Glutamatergic neuron (in vitro differentiated cells): ENCODE data around the gene ACADVL. TPM values are rescaled to one million over a fixed set of nuclear protein-coding genes. Genes with fewer than 3 reads are reported as not detected.

Experiments used
- DNase-seq: peaks from one replicate; pipeline ENCODE4 v3.0.0; 2022
- H3K27ac Mint-ChIP-seq: one replicate; pipeline ENCODE4 v1.8.0; 2020; ENCODE audit warnings: mild to moderate bottlenecking, mixed read lengths, inconsistent platforms; ENCODE audit not compliant: unreplicated experiment
- H3K27me3 Mint-ChIP-seq: one replicate; pipeline ENCODE4 v1.8.0; 2020; ENCODE audit warnings: mild to moderate bottlenecking, moderate library complexity, mixed read lengths, inconsistent platforms; ENCODE audit not compliant: unreplicated experiment
- H3K36me3 Mint-ChIP-seq: one replicate; pipeline ENCODE4 v1.8.0; 2020; ENCODE audit warnings: mild to moderate bottlenecking, mixed read lengths, inconsistent platforms; ENCODE audit not compliant: unreplicated experiment
- H3K4me1 Mint-ChIP-seq: one replicate; pipeline ENCODE4 v1.8.0; 2020; ENCODE audit warnings: mild to moderate bottlenecking, low read depth, mixed read lengths, inconsistent platforms; ENCODE audit not compliant: unreplicated experiment
- H3K4me3 Mint-ChIP-seq: one replicate; pipeline ENCODE4 v1.8.0; 2020; ENCODE audit warnings: mild to moderate bottlenecking, mixed read lengths, inconsistent platforms; ENCODE audit not compliant: unreplicated experiment
- H3K9me3 Mint-ChIP-seq: one replicate; pipeline ENCODE4 v1.8.0; 2020; ENCODE audit warnings: mild to moderate bottlenecking, moderate library complexity, mixed read lengths, inconsistent platforms; ENCODE audit not compliant: unreplicated experiment
- CTCF ChIP-seq: fragments of 200-600 bp; sonication (generic); IDR thresholded peaks from one replicate; pipeline ENCODE4 v1.5.0; 2021; ENCODE audit not compliant: partially characterized antibody, unreplicated experiment
- total RNA-seq: library from RNA; stranded (reverse); fragmentation: NEBNext Ultra II Directional; extraction: Animal tissue kit (Norgen Biotek cat#: 25700); gene quantifications from one replicate; pipeline ENCODE4 v1.2.1, GENCODE V29; 2021; ENCODE audit not compliant: unreplicated experiment

Gene ACADVL
- total RNA-seq, 1 donor from 2014 or later, result 375 TPM

DNA sequence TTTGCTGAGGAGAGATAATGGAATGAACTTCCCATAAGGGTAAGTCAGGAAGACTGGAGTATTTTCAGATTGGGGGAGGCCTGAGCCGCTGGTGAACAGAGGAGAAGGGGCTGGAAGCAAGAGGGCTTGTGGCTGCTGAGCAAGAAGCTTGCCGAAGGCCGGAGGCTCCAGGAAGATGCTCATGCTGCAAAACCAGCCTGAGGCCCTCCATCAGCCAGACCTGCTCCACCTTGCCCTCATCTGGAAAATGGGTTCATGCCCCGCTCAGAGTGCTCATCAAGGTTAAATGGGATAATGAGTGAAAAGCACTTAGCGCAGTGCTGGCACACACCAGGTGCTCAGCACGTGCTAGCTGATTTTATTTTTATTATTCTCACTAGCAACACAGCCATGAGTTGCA is 35.1 kb upstream of the ACADVL start:
- Mint-ChIP-seq H3K36me3 (no peaks in the 10 kb centered on the region), H3K9me3 (peaks cover 2% of the 10 kb centered on the region), H3K27me3 (peaks cover 3% of the 10 kb centered on the region), H3K4me3 (no peak overlapping the region), H3K27ac (no peak overlapping the region), H3K4me1 (peaks cover 8% of the 10 kb centered on the region)
- TF ChIP-seq CTCF, result no peak
- no peak for DNase-seq

DNA sequence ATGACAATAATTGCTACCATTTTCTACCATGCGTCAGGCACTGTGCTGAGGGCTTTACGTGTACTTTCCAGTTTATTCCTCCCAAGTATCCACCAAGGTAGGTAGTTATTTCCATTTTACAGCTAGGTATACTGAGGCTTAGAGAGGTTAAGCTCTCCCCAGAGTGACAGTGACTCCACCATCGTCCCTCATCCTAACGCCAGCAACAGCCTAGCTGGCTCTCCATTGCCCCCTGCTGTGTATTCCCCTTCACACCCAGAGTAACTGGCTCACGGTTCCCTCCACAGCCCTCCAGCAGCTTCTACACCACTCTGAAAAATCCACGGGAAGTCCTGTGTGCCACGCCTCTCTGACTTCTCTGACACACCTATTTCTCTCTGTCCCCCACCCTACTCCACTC is 33.5 kb upstream of the ACADVL start:
- H3K36me3 Mint-ChIP-seq, result no peaks in the 10 kb centered on the region
- H3K4me1 Mint-ChIP-seq, result peaks cover 9% of the 10 kb centered on the region
- no peak overlapping the region for H3K4me3 Mint-ChIP-seq
- DNase-seq, result no peak
- no peak overlapping the region for H3K27ac Mint-ChIP-seq
- H3K9me3 Mint-ChIP-seq, result peaks cover 4% of the 10 kb centered on the region
- peaks cover 3% of the 10 kb centered on the region for H3K27me3 Mint-ChIP-seq
- no peak for TF ChIP-seq CTCF

GRCh38 chr17:7190276-7190917 is 29.3 kb upstream of the ACADVL start:
- Mint-ChIP-seq H3K9me3 (peaks cover 10% of the 10 kb centered on the region), H3K27me3 (peaks cover 15% of the 10 kb centered on the region), H3K27ac (peak overlapping the region; percentile 59), H3K4me1 (peaks cover 31% of the 10 kb centered on the region), H3K36me3 (no peaks in the 10 kb centered on the region), H3K4me3 (peak overlapping the region; percentile 30)
- no peak for TF ChIP-seq CTCF
- DNase-seq, result no peak

- DNase-seq, result no peak
- Mint-ChIP-seq H3K9me3 (peaks cover 10% of the 10 kb centered on the region), H3K27me3 (peaks cover 15% of the 10 kb centered on the region), H3K4me3 (peak overlapping the region; percentile 83), H3K27ac (peak overlapping the region; percentile 100), H3K36me3 (no peaks in the 10 kb centered on the region), H3K4me1 (peaks cover 33% of the 10 kb centered on the region)
- no peak for TF ChIP-seq CTCF
Measured at GRCh38 chr17:7191069-7191468, 28.7 kb upstream of the ACADVL start.

GRCh38 chr17:7191571-7192270 is 28.0 kb upstream of the ACADVL start:
- Mint-ChIP-seq H3K9me3 (peaks cover 11% of the 10 kb centered on the region), H3K27me3 (peaks cover 15% of the 10 kb centered on the region), H3K4me3 (peak overlapping the region; percentile 83), H3K27ac (peak overlapping the region; percentile 100), H3K36me3 (no peaks in the 10 kb centered on the region), H3K4me1 (peaks cover 35% of the 10 kb centered on the region)
- TF ChIP-seq CTCF, result no peak
- DNase-seq, result peak; percentile 87
